ENCODE measurements around the gene ST6GAL2. TPM values are rescaled to one million over a fixed set of nuclear protein-coding genes. Genes with fewer than 3 reads are reported as not detected.

Gene ST6GAL2
- total and polyA plus RNA-seq, 9 of the 15 experiments (the other 6 are each of a cell fraction or from before 2014, with no cell fraction given): not detected

DNA sequence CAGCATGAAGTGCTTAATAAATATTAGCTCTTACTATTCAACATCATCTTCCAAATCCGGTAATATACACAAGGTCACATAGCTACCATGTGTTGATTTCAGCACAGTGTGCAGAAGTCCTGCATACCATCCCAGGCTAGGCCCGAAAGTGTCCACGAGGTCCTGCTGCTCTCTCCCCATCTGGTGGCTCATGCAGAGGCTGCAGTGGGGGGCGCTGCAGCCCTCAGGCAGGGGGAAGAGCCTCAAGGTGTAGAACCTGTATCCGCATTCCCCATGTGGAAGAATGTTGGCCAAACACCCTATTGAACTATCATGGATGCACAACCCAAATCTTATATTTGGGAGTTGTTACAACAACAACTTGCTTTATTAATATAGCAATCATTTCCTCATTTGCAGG is 88.5 kb downstream of the ST6GAL2 start:
- Histone ChIP-seq H3K4me1 (replicated peaks in 1 of 2; ENCODE audit: control insufficient read depth in 2 of 2, insufficient read depth in 2 of 2, low read length in 2 of 2) (no peaks in the 10 kb centered on the region), H3K9ac (ENCODE audit: insufficient read depth in 1 of 2, low read depth in 2 of 2, low read length in 2 of 2) (no peak overlapping the region), H3K4me3 (no peak overlapping the region), H3K27me3 (ENCODE audit: control insufficient read depth in 2 of 2, insufficient read depth in 2 of 2, low read length in 2 of 2) (no peaks in the 10 kb centered on the region), H4K20me1 (replicated peaks; ENCODE audit: control insufficient read depth, insufficient read depth, low read length) (no peaks in the 10 kb centered on the region), H2AFZ (ENCODE audit: low read depth, low read length) (no peak overlapping the region), H3K9me1 (ENCODE audit: control insufficient read depth, insufficient read depth, low read length) (no peaks in the 10 kb centered on the region), H3K36me3 (ENCODE audit: control insufficient read depth, insufficient read depth, low read length) (no peaks in the 10 kb centered on the region), H3K9me3 (replicated peaks; ENCODE audit: control insufficient read depth, insufficient read depth, low read depth, low read length) (no peaks in the 10 kb centered on the region), H3K4me2 (ENCODE audit: insufficient read depth, low read length) (no peak overlapping the region), H3K27ac (ENCODE audit: extremely low read depth, low read depth, low read length) (no peak overlapping the region), H3K79me2 (ENCODE audit: control insufficient read depth, insufficient read depth, low read length) (no peaks in the 10 kb centered on the region)
- in situ Hi-C loops (cut with MboI) (no loop called here), intact Hi-C loops (cut with micrococcal nuclease) (no loop called here)
- TF ChIP-seq, protein P1, sequence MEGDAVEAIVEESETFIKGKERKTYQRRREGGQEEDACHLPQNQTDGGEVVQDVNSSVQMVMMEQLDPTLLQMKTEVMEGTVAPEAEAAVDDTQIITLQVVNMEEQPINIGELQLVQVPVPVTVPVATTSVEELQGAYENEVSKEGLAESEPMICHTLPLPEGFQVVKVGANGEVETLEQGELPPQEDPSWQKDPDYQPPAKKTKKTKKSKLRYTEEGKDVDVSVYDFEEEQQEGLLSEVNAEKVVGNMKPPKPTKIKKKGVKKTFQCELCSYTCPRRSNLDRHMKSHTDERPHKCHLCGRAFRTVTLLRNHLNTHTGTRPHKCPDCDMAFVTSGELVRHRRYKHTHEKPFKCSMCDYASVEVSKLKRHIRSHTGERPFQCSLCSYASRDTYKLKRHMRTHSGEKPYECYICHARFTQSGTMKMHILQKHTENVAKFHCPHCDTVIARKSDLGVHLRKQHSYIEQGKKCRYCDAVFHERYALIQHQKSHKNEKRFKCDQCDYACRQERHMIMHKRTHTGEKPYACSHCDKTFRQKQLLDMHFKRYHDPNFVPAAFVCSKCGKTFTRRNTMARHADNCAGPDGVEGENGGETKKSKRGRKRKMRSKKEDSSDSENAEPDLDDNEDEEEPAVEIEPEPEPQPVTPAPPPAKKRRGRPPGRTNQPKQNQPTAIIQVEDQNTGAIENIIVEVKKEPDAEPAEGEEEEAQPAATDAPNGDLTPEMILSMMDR (IDR thresholded peaks at IDR 0.05 in 2 of 3, conservative IDR thresholded peaks at IDR 0.05 in 1 of 3; ENCODE audit: insufficient read depth in 2 of 3, low read depth in 1 of 3, low read length in 3 of 3): 0 out of 6 replicates have a peak, but pooled peaks of 1 of the 3 experiments have one; percentile 23
- TF ChIP-seq TCF7 (IDR thresholded peaks at IDR 0.05; ENCODE audit: borderline replicate concordance): no peak
- CTCF ChIA-PET (ENCODE audit: low intra/inter-chr PET ratio): no interaction called here
- no peak for FAIRE-seq
- no peak for ATAC-seq
- POLR2A ChIA-PET: no interaction called here
- BruUV-seq (replicated peaks): no TSS peak
- 6% methylated on average over 5 of the region's 5 CpGs for WGBS (ENCODE audit: insufficient coverage, low coverage, missing lambda C conversion rate)
- no peak for DNase-seq (ENCODE audit: extremely low read depth in 1 of 4, low spot score in 3 of 4)

DNA sequence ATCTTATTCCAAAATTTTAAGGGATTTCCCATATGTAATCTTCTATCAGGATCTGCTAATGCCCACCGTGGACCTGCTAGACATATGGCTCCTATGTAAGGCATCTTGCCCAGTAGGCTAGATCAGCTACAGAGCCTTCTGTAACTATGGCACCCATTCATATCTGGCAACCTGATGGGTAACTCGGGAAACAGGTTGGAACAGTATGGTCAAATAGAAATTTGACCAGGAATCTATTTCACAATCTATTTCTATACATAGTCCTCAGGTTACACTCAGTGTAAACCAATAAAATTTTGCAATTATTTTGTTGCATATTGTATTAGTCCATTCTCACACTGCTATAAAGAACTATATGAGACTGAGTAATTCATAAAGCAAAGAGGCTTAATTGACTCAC is 93.3 kb downstream of the ST6GAL2 start:
- no peak overlapping the region for H3K4me3 ChIP-seq
- in situ Hi-C loops (cut with MboI): no loop called here
- FAIRE-seq (no peak), ATAC-seq (no peak), DNase-seq (ENCODE audit: extremely low read depth in 1 of 4, low spot score in 3 of 4) (no peak)
- H3K9me3 ChIP-seq (replicated peaks; ENCODE audit: control insufficient read depth, insufficient read depth, low read depth, low read length): no peaks in the 10 kb centered on the region
- H3K79me2 ChIP-seq (ENCODE audit: control insufficient read depth, insufficient read depth, low read length): no peaks in the 10 kb centered on the region
- no peaks in the 10 kb centered on the region for H4K20me1 ChIP-seq (replicated peaks; ENCODE audit: control insufficient read depth, insufficient read depth, low read length)
- no peak overlapping the region for H2AFZ ChIP-seq (ENCODE audit: low read depth, low read length)
- no peak overlapping the region for H3K27ac ChIP-seq (ENCODE audit: extremely low read depth, low read depth, low read length)
- intact Hi-C loops (cut with micrococcal nuclease): no loop called here
- 0% methylated on average over 2 of the region's 2 CpGs for WGBS (ENCODE audit: insufficient coverage, low coverage, missing lambda C conversion rate)
- no peak overlapping the region for H3K4me2 ChIP-seq (ENCODE audit: insufficient read depth, low read length)
- no peaks in the 10 kb centered on the region for H3K9me1 ChIP-seq (ENCODE audit: control insufficient read depth, insufficient read depth, low read length)
- no peaks in the 10 kb centered on the region for H3K4me1 ChIP-seq (replicated peaks in 1 of 2; ENCODE audit: control insufficient read depth in 2 of 2, insufficient read depth in 2 of 2, low read length in 2 of 2)
- no peaks in the 10 kb centered on the region for H3K36me3 ChIP-seq (ENCODE audit: control insufficient read depth, insufficient read depth, low read length)
- ChIA-PET CTCF (ENCODE audit: low intra/inter-chr PET ratio) (no interaction called here), POLR2A (interaction anchor here (0.6 kb wide), 1 partner anchor 856 kb away, joined by 3 read pairs; no protein-coding TSS in a partner anchor)
- H3K27me3 ChIP-seq (ENCODE audit: control insufficient read depth in 2 of 2, insufficient read depth in 2 of 2, low read length in 2 of 2): no peaks in the 10 kb centered on the region
- no peak overlapping the region for H3K9ac ChIP-seq (ENCODE audit: insufficient read depth in 1 of 2, low read depth in 2 of 2, low read length in 2 of 2)
- no TSS peak for BruUV-seq (replicated peaks)
- no peak for TF ChIP-seq YBX1 (IDR thresholded peaks at IDR 0.05)
- TF ChIP-seq, protein P2, sequence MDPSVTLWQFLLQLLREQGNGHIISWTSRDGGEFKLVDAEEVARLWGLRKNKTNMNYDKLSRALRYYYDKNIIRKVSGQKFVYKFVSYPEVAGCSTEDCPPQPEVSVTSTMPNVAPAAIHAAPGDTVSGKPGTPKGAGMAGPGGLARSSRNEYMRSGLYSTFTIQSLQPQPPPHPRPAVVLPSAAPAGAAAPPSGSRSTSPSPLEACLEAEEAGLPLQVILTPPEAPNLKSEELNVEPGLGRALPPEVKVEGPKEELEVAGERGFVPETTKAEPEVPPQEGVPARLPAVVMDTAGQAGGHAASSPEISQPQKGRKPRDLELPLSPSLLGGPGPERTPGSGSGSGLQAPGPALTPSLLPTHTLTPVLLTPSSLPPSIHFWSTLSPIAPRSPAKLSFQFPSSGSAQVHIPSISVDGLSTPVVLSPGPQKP (CRISPR knock-in tag; IDR thresholded peaks at IDR 0.05): no peak
- no peak for TF ChIP-seq SIRT6 (IDR thresholded peaks at IDR 0.05; ENCODE audit: low read depth, low read length)
- no peak for TF ChIP-seq ZNF311 (CRISPR knock-in tag; IDR thresholded peaks at IDR 0.05)
- TF ChIP-seq HNRNPLL (IDR thresholded peaks at IDR 0.05; ENCODE audit: low read depth, low read length, poor library complexity, severe bottlenecking): no peak
- TF ChIP-seq, protein P3, sequence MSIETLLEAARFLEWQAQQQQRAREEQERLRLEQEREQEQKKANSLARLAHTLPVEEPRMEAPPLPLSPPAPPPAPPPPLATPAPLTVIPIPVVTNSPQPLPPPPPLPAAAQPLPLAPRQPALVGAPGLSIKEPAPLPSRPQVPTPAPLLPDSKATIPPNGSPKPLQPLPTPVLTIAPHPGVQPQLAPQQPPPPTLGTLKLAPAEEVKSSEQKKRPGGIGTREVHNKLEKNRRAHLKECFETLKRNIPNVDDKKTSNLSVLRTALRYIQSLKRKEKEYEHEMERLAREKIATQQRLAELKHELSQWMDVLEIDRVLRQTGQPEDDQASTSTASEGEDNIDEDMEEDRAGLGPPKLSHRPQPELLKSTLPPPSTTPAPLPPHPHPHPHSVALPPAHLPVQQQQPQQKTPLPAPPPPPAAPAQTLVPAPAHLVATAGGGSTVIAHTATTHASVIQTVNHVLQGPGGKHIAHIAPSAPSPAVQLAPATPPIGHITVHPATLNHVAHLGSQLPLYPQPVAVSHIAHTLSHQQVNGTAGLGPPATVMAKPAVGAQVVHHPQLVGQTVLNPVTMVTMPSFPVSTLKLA (conservative IDR thresholded peaks at IDR 0.05): no peak
- no peak for TF ChIP-seq TAF7 (tag; IDR thresholded peaks at IDR 0.05)
- no peak for TF ChIP-seq ASH1L (IDR thresholded peaks at IDR 0.05; ENCODE audit: borderline replicate concordance, low read depth, partially characterized antibody)
- TF ChIP-seq TEAD4 (IDR thresholded peaks at IDR 0.05; ENCODE audit: low read length): no peak
- TF ChIP-seq TEAD4 (CRISPR knock-in tag; IDR thresholded peaks at IDR 0.05; ENCODE audit: borderline replicate concordance): no peak
